GM21619 (cell line): Measurements from ENCODE around the gene PWP1.

ENCODE experiments used
- ATAC-seq: cut with Tn5 transposase; IDR thresholded peaks from one replicate; pipeline ENCODE4 v1.9.1; 2021; ENCODE audit not compliant: unreplicated experiment

The PWP1 gene

DNA sequence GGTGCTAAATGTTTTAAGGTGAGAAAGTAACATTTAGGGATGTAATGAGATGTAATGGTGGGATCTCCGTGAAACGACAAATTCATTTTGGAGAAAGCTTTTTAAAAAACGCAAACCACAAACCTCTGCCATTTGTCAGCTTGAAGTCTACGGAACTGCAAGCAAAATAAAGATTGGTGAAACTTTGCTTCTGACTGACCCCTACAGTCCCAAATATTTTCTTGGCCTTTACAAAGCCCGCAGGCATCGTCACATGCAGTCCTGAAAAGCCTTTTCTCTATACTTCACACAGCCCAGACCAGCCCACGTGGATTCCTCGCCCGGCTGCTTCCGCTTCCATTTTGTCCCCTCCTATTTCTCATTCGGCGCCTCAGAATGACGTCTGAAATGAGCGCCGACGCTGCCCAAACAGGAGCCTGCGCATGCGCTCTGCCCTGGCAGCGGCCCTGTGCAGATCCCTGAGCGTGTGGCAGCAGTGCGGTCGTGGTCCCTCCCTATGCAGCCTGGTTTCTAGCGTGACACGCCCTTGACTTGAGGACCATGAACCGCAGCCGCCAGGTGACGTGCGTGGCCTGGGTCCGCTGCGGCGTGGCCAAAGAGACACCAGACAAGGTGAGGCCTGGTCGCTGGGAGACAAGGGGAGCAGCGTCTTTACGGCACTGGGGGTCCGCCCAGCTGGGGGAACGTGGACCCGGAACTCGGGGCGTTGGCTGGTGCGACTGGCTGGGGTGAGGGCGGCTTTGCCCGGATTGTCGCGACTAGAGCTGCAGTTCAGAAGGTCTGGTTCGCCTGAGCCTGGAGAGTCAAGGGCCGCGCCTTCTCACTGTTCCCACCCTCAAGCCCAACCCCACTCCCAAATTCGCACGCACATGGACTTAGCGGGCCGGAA lies at the start of gene PWP1:
Gene PWP1 (plus strand): TSS at position 440 of the 889 bp plus-strand sequence. CDS start 101 bp downstream, at position 541.
- ATAC-seq, result peak; percentile 89

DNA sequence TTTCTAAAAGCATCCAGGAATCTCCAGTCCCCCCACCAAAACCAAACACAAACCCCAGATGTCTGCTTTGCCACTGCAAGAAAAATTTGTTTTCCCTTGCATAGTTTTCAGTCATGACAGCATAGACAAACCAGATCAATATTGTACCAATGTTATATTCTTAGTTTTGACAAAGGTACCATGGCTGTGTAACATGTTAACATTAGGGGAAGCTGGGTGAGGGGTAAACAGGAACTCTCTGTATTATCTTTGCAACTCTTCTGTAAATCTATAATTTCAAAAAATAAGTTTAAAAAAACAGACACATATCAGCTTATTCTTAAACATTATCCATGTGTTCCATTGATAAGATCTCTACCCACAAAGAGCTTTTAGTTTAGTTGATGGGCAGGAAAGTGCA lies 44.4 kb upstream of the PWP1 start:
- no peak for ATAC-seq

DNA sequence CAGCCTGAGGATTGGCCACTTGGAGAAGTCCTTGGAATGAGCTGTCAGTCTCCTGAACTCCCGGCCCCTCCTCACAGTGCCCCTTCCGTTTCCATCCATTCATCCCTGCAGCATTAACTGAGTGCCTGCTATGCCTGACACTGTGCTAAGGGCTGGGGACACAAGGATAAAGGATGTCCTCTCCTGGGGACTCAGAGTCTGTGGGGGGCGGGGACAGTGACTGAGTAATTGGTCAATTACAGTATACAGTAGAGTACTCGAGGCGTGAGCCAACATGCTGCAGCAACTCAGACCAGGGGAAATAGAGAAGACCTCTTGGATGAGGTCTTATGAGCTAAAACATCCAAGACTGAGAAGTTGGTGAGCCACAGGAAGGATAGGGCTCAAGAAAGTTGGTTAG lies 43.4 kb upstream of the PWP1 start:
- ATAC-seq, result no peak

DNA sequence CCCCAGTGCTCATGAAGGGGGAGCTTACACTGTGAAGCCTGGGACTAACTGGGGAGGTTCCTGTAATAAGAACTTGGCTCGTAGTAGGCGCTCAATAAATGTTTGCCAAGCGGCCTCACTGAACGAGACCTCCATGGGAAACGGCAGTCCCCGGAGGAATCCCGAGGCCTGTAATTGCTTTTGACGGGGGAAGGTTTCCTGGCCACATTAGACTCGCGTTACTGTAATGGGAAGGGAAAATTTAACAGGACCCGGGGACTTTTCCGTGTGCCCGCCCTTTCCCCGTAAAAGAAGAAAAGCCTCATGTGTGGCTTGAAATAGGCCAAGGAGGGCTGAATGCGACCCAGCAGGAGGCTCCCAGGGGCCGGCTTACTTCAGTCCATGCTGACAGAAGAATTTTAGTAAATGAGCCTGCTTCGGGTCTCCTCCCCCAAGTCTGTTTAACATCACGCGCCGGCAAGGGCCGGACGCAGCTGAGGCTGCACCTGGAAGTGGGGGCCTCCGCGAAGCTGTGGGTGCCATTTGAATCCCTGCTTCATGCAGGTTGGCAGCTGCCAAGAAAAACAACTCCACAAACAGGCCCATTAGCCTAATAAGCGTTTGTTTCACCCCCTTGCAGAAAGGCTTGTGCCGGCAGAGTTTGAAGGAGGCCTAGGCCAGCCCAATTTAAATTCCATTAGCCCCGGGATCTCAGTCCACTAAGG lies 39.8 kb upstream of the PWP1 start:
- ATAC-seq, result no peak

DNA sequence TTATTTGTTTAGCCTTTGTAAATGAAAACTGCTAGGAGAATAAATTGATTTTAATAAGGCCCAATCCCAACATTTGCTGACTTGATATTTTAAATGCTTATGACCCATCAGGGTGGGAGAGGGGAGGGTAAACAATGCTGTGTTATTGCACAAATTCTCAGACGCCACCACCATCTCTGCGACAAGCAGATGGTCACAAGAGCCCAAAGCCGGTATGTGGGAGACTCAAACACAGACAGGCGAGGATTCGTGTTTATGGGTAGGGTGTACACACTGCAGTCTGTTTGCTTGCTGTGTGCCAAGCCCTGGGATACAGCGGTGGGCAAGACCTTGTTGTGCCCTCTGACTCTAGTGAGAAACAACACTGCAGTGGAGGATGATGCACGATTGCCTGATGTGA lies 39.2 kb upstream of the PWP1 start:
- ATAC-seq, result no peak

DNA sequence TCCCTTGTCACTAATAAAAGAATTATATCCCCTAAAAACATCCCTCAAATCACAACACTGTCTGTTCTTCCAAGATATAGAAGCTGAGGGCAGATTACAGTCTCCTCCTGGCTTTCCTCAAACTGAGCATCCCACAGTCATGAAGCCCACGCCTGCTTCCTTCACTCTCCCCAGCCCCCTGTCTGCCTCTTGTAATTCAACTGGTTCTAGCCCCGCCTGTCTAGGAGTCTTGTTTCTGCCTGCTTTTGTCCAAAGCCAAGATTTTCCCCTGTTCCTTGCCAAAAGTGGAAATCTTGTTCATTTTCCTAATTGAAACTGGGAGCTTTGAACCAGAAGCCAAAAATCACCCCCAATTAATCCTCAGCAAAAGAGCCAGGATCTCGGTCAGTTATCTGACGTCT lies 35.9 kb upstream of the PWP1 start:
- ATAC-seq, result no peak

DNA sequence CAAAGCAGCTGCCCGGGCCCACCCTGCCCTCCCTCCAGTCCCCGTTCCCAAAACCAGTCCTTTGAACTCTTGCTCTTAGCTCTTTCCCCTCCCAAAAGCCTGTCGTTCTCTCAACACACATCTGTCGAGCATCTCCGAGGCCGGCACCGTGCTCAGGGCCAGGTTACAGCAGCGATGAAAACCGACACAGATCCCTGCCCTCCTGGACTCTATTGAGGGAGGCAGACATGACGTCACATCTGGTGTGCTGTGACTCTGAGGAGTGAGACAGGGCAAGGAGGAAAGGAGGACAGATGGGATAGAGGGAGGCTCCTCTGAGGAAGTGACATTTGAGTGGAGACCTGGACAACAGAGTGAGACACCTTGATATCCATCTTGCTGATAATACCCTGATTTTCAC lies 34.6 kb upstream of the PWP1 start:
- ATAC-seq, result no peak

DNA sequence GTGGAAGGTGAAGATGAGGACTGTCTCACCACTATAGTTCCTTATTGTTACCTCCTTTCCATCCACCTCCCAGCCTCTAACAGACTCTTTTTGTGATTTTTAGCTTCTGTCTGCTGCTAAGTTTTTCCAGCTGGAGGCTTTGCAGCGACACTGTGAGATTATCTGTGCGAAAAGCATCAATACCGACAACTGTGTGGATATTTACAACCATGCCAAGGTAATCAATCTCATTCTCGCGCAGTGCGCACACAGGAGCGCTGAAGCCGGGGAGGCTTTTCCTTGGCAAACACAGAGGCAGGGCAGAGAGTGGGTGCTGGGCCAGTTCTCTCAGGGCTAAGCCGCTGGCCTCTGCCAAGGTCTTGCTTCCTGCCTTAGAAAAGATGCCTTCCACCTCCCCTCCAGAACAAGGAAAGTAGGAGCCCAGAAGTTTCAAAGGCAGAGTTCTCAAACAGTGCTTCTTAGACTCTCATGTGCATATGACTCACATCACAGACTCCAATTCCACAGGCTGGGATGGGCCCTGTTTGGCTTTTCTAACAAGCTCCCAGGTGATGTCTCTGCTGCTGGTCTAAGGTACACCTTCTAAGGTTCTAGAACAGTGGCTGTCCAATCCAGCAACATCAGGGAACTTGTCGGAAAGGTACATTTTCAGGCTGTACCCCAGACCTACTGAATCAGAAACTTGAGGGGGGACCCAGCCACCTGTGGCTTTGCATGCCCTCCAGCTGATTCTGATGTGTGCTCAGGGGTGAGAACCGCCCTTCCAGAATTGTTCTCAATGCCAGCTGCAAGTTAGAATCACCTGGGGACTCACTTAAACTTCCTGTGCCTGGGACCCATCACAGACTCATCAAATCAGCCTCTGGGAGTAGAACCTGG lies 33.8 kb upstream of the PWP1 start:
- no peak for ATAC-seq

DNA sequence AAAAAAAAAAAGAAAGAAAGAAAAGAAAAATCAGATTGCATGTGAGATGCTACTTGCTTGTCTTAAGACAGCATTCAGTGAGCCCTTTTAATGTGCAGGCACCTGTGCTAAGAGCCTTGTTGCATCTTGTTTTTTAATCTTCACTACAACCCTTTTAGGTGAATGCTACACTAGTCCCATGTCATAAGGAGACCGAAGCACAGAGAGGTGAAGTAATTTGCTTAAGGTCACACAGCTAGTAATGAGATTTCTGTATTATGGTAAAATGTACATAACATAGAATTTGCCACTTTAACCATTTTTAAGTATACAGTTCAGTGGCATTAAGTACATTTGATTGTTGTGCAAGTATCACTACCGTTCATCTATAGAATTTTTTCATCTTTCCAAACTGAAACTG lies 32.1 kb upstream of the PWP1 start:
- no peak for ATAC-seq

DNA sequence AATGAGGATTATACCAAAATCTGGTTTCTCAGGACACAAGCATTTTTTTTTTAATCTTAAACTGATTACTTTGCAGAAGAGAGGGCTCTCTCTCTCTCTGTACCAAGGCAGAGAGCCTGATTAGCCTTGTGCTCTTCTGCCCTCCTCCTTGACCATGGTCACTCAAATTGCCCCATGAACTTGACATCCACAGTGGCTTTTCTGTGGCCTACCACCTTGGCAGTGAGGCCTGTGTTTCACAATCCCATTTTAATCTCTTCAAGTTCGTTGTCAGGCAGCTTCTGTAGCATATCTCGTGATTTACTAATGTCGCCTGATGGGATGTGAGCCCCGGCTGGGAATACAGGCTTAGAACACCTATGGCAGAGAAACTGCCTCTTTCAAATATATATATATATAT lies 30.7 kb upstream of the PWP1 start:
- no peak for ATAC-seq

DNA sequence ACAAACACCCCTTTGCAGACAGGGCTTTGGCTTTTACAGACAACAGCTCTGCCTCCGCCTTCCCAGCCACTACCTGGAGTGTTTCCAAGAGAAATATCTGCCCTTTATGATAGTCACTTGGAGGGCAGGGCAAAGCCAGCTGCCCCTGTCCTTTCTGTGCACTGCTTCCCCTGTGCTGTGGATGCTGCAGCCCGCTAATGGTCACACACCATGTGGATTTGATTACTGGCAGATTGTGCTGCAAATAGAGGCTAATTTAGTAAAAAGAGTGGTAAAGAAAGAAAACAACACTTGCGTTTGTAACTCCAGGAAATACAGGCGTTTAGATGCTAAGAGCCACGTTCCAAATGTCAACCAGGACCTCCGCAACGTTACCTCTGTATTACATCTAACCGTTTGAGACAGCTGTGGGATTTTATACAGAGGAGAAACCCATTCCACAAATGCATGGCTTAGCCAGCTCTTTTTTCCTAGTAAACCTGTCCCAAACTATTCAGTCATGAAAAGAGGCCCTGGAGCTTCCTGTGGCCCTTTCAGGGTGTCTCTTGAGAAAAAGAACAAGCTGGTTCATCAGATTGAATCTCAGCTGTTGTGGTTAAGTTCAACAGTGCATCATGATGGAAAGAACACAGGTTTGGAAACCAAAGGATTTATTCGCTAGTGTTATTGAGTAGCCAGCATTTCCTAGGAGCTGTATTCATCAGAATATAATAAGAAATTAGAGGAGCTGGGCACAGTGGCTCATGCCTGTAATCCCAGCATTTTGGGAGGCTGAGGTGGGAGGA lies 30.1 kb upstream of the PWP1 start:
- ATAC-seq, result no peak

DNA sequence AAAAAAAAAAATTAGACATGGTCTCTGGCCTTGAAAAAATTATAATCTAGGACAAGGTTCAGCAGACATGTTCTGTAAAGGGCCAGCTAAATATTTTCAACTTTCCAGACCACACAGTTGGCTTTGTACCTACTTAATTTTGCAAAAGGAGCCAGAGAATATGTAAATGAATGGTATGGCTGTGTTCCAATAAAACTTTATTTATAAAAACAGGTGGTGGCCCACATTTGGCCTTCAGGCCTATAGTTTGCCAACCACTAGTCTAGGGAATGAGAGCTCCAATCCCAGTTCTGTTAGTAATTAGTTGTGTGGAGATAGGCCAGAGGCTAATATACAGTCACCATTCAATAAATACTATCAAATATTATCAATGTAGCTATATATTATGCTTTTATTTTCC lies 29.3 kb upstream of the PWP1 start:
- no peak for ATAC-seq

DNA sequence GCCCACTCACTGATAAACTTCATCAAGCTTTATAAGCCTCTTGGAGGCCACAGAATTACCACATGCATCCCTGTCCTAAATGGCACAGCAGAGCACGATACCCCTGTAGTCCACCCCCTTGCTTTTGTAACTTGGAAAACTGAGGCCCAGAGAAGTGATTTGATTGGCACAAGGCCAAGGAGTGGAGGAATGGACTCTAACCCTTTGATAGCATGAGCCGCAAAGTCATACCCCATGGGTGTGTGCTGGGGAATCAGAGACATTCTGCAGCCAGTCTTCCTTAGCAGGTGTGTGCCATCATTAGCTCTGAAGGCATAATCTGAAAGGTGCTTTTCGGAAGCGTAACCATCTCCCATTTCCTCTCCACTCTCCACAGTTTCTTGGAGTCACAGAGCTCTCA lies 28.5 kb upstream of the PWP1 start:
- ATAC-seq, result no peak

DNA sequence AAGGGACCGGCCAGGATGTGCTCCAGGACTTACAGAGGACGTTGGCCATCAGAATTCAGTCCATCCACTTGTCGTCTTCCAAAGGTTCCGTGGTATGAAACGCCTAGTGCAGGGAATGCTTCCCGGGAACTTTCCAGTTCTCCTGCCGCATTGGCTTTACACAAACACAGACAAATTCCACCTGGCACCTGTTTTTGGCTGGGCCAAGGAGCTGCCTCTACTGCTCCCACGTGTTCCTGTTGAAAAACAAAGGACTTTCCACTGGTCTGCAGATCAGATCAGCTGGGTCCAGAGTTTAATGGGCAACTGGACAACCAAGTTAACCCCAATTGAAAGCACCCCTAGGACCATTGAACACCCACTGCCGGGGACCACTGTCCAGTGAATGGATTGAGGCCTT lies 28.0 kb upstream of the PWP1 start:
- ATAC-seq, result no peak

DNA sequence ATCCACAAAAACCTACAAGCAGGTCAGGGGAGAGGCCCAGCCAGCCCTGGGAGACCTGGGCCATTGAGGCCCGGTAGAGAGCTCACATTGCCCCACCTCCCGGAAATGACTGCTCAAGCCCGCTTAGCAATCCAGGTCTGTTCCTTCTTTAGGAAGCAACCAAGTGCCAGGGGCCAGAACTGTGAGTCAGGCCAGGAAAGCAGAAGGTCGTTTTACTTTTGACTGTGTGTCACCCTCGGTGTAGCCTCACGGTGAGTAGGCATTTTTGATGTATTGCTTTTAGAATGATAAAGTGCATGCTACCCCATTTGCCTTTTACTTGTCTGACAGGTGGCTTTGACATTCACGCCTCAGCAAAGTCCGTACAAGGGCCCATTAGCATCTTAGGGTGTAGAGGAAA lies 25.4 kb upstream of the PWP1 start:
- ATAC-seq, result no peak

DNA sequence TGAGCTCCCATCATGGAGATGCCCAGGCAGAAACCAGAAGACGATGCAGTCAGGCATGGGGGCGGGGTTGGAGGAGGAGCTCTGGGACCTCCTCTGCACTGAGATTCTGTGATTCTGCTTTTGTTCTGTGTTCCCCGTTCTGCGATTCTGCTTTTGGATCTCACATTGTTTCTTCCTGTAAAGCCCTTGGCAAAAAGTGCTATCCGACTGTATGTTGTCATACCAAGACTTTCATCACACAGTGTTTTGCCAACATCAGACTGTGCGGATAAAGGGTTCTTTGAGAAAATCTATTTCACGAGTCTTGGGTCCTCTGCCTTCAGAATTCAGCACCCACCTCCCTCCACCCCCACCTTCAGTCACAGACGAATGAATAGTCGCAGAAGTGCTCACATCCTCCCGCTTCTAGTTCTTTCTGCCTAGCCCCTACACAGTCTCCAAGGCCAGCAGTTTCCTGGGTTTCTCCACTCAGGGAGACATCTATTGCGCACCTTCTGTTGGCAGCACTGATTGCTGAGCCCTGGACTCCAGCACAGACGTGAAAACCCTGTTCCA lies 24.7 kb upstream of the PWP1 start:
- ATAC-seq, result no peak

DNA sequence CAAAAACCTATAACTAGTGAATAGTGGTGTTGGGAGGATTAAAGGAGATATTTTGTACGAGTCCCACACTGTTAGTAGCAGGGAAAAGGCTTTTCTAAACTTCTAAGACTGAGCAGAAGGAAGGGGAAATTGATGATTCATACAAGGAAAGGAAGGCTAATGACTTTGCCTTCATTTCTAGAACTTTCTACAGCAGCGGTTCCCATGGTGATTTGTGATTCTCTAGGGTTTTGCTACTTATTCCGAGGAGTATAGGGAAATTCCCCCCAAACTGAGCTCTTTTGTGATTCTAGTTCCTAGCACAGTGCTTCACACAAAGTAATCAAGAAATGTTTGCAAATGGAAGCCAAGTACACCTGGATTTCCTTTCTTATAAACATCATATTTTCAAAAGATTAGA lies 23.8 kb upstream of the PWP1 start:
- peak; percentile 60 for ATAC-seq

DNA sequence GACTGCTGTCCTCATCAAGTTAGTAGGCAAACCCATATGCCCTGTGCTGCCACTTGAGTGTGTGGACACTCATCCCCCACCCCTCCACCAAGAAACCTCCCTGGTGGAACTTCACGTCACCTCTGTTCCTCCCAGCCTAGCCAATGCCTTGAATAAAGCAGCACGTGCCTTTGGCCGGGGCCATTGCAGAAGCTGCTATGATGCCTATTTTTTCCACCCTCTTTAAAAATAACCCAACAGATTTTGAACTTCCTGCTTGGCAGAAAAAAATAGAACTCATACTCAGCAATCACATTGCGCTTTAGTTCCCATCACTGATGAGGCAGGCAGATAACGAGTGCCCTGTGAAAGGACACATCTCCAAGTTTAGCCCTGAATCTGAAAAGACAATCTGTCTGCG lies 23.1 kb upstream of the PWP1 start:
- ATAC-seq, result no peak

DNA sequence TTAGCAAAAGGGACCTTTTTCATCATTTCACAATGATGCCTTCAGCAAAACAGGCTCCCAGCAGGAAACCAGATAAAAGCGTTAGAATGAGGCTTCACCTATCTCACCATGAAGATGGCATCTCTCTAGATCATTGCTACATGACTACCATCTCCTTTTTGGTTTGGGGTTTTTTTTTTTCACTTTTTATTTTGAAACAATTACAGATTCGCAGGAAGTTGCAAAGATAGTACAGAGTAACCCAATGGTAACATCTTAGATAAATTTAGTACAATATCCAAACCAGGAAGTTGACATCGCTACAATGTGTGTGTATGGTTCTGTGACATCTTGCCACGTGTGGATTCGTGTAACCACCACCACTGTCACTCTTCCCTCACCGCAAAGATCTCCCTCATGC lies 22.3 kb upstream of the PWP1 start:
- no peak for ATAC-seq

DNA sequence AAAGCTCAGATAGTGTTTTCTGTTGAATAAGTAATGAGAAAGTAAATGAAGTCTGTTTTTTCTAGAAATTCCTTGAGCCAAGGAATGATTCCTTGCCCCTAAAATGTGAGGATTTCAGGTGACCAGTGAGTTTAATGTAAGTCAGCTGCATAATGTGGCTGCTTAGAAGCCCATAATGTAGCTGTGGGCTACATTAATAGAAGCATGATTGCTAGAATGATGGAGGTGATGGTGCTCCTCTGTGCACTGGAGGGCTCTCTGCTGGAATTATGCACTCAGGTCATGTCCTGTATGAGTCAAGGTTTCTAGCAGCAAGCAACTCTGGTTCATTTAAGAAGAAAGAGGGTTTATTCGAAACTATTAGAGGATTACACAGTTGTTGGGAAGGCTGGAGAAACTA lies 19.6 kb upstream of the PWP1 start:
- ATAC-seq, result no peak
